Upper lobe of left lung (tissue), 4 donors: ENCODE measurements around the gene CFAP298.

Source experiments
- EP300 ChIP-seq, 4 donors: sonication (generic); formaldehyde crosslinking; IDR thresholded peaks; one replicate each; pipeline ENCODE4 v1.5.1; 2017; ENCODE audit warnings: antibody characterized with exemption in 4 of 4, control low read depth in 2 of 4
- POLR2A ChIP-seq, 4 donors: fragments of 450-650 bp; IDR thresholded peaks; one replicate each; pipeline ENCODE4 v1.5.1; 2016 to 2017; ENCODE audit warnings: antibody characterized with exemption in 4 of 4, mild to moderate bottlenecking in 2 of 4

GRCh38 chr21:32576011-32576410 lies 36.2 kb downstream of the CFAP298 start:
- no peak for TF ChIP-seq EP300 (IDR thresholded peaks at IDR 0.05)
- no peak for TF ChIP-seq POLR2A (IDR thresholded peaks at IDR 0.05)
